Uterus (tissue), 4 donors: ENCODE measurements around the gene ERH. TPM values are rescaled to one million over a fixed set of nuclear protein-coding genes. Genes with fewer than 3 reads are reported as not detected.

ENCODE experiments used
- DNase-seq, 2 donors: peaks; one replicate each; pipeline ENCODE4 v3.0.0-alpha.2; 2019 to 2020
- H3K27ac ChIP-seq, 2 donors: fragments of 200-600 bp; sonication (generic); 1 replicate in 1 of 2; 2 replicates in 1 of 2; pipeline ENCODE4 v1.5.1; 2016 to 2018
- H3K27me3 ChIP-seq, 2 donors: fragments of 200-600 bp; sonication (generic); one replicate each; pipeline ENCODE4 v1.5.1; 2018 to 2019; ENCODE audit warnings: control low read depth in 1 of 2
- H3K36me3 ChIP-seq, 2 donors: fragments of 200-600 bp; sonication (generic); one replicate each; pipeline ENCODE4 v1.5.1; 2019; ENCODE audit warnings: control low read depth in 1 of 2
- H3K4me1 ChIP-seq, 2 donors: fragments of 200-600 bp; sonication (generic); one replicate each; pipeline ENCODE4 v1.5.1; 2018 to 2019; ENCODE audit warnings: control low read depth in 1 of 2
- H3K4me3 ChIP-seq, 2 donors: fragments of 200-600 bp; sonication (generic); 1 replicate in 1 of 2; 2 replicates in 1 of 2; pipeline ENCODE4 v1.5.1; 2018 to 2019; ENCODE audit warnings: mild to moderate bottlenecking in 1 of 2
- H3K9me3 ChIP-seq, 2 donors: fragments of 200-600 bp; sonication (generic); one replicate each; pipeline ENCODE4 v1.5.1; 2019; ENCODE audit warnings: control low read depth in 1 of 2
- CTCF ChIP-seq, 4 experiments: fragments of 200-600 bp in 2 of 4; fragments of 450-650 bp in 2 of 4; sonication (generic) in 2 of 4; IDR thresholded peaks; one replicate each; pipeline ENCODE4 v1.5.1; 2016 to 2019; ENCODE audit warnings: antibody characterized with exemption in 4 of 4, mild to moderate bottlenecking in 2 of 4, moderate library complexity in 1 of 4
- POLR2A ChIP-seq, 2 donors: fragments of 450-650 bp; IDR thresholded peaks; one replicate each; pipeline ENCODE4 v1.6.1; 2016; ENCODE audit warnings: antibody characterized with exemption in 2 of 2, mild to moderate bottlenecking in 1 of 2, moderate library complexity in 1 of 2
- intact Hi-C: fragments of 100-400 bp; cut with DNase I; formaldehyde crosslinking; loops from one replicate; pipeline ENCODE4 v1.15.1; 2023; ENCODE audit warnings: low total_unique reads
- total RNA-seq, 4 donors: library from RNA; depleted of rRNA in 3 of 4; stranded (reverse); fragments of >200 nt in 3 of 4; gene quantifications; one replicate each; pipeline versions ENCODE4 v1.1.0 to v1.2.4, GENCODE V29; 2014 to 2023
- donor health status: DM: yes; HTN: yes; CAD: no.

Gene ERH
- total RNA-seq, 4 donors from 2014 or later, result 8.7 to 226 (median 149) TPM

- Histone ChIP-seq H3K27me3 (no peaks in the 10 kb centered on the region), H3K36me3 (no peaks in the 10 kb centered on the region), H3K9me3 (no peaks in the 10 kb centered on the region), H3K4me3 (no peak overlapping the region), H3K4me1 (no peaks in the 10 kb centered on the region), H3K27ac (no peak overlapping the region)
- intact Hi-C loops, result no loop called here
- DNase-seq, result no peak
- no peak for TF ChIP-seq POLR2A (IDR thresholded peaks at IDR 0.05)
- no peak for TF ChIP-seq CTCF (IDR thresholded peaks at IDR 0.05)
Observed at GRCh38 chr14:69349091-69349777, 48.9 kb downstream of the ERH start.

- Histone ChIP-seq H3K4me1 (no peaks in the 10 kb centered on the region), H3K36me3 (no peaks in the 10 kb centered on the region), H3K27ac (no peak overlapping the region), H3K9me3 (no peaks in the 10 kb centered on the region), H3K27me3 (no peaks in the 10 kb centered on the region), H3K4me3 (no peak overlapping the region)
- TF ChIP-seq CTCF (IDR thresholded peaks at IDR 0.05) (peak in 3 of 4 experiments; percentile 9 to 40 (median 33)), POLR2A (IDR thresholded peaks at IDR 0.05) (no peak)
- intact Hi-C loops, result no loop called here
- DNase-seq, result no peak
Observed at GRCh38 chr14:69346710-69347109, 51.4 kb downstream of the ERH start.

GRCh38 chr14:69345402-69345801 lies 52.7 kb downstream of the ERH start:
- TF ChIP-seq POLR2A (IDR thresholded peaks at IDR 0.05) (no peak), CTCF (IDR thresholded peaks at IDR 0.05) (no peak)

GRCh38 chr14:69344171-69344570 lies 53.9 kb downstream of the ERH start:
- intact Hi-C loops, result no loop called here

More at GRCh38 chr14:69345402-69345801, 52.7 kb downstream of the ERH start:
- no peaks in the 10 kb centered on the region for H3K4me1 ChIP-seq
- no peak overlapping the region for H3K27ac ChIP-seq
- no peaks in the 10 kb centered on the region for H3K36me3 ChIP-seq
- intact Hi-C loops, result no loop called here
- H3K27me3 ChIP-seq, result no peaks in the 10 kb centered on the region
- no peak for DNase-seq
- no peak overlapping the region for H3K4me3 ChIP-seq
- H3K9me3 ChIP-seq, result no peaks in the 10 kb centered on the region

More at GRCh38 chr14:69344171-69344570, 53.9 kb downstream of the ERH start:
- H3K27ac ChIP-seq, result no peak overlapping the region
- no peaks in the 10 kb centered on the region for H3K36me3 ChIP-seq
- no peaks in the 10 kb centered on the region for H3K9me3 ChIP-seq
- no peaks in the 10 kb centered on the region for H3K27me3 ChIP-seq
- DNase-seq, result no peak
- H3K4me3 ChIP-seq, result no peak overlapping the region
- H3K4me1 ChIP-seq, result no peaks in the 10 kb centered on the region
- TF ChIP-seq CTCF (IDR thresholded peaks at IDR 0.05) (no peak), POLR2A (IDR thresholded peaks at IDR 0.05) (no peak)
